Osteoblast (primary cell): Measurements from ENCODE around the gene SHC1. TPM values are rescaled to one million over a fixed set of nuclear protein-coding genes. Genes with fewer than 3 reads are reported as not detected.
"Not testable (repeated sequence)": the region's sequence is repeated elsewhere in the genome, so short reads cannot be mapped to it uniquely, and the experiment has no call there.

Experiments used
- DNase-seq: peaks from one replicate; pipeline ENCODE4 v3.0.0; 2011; ENCODE audit warnings: low spot score, mixed read lengths; ENCODE audit not compliant: insufficient read length; ENCODE audit errors: missing footprints
- H2AFZ ChIP-seq: 2 replicates; pipeline ENCODE4 v1.6.0; 2011; ENCODE audit warnings: mild to moderate bottlenecking, low read length
- H3K27ac ChIP-seq: 2 replicates; pipeline ENCODE4 v1.5.1; 2011; ENCODE audit warnings: mild to moderate bottlenecking, low read depth, low read length, moderate library complexity
- H3K27me3 ChIP-seq: 2 replicates; pipeline ENCODE4 v1.6.0; 2012; ENCODE audit warnings: mild to moderate bottlenecking, control low read depth, inconsistent platforms, low read length, moderate library complexity; ENCODE audit not compliant: insufficient read depth
- H3K36me3 ChIP-seq: 2 replicates; pipeline ENCODE4 v1.5.1; 2011; ENCODE audit warnings: mild to moderate bottlenecking, low read length, control low read depth, moderate library complexity; ENCODE audit not compliant: insufficient read depth
- H3K4me1 ChIP-seq: 2 replicates; pipeline ENCODE4 v1.5.1; 2011; ENCODE audit warnings: mild to moderate bottlenecking, low read length, control low read depth, moderate library complexity; ENCODE audit not compliant: insufficient read depth
- H3K4me2 ChIP-seq: 2 replicates; pipeline ENCODE4 v1.6.0; 2011; ENCODE audit warnings: mild to moderate bottlenecking, low read length; ENCODE audit not compliant: insufficient read depth
- H3K4me3 ChIP-seq: fragments of 200-600 bp; sonication (generic); 3 replicates; pipeline ENCODE4 v1.5.1; 2012; ENCODE audit warnings: mild to moderate bottlenecking, low read length, inconsistent platforms; ENCODE audit not compliant: insufficient read depth
- H3K79me2 ChIP-seq: 2 replicates; pipeline ENCODE4 v1.6.0; 2012; ENCODE audit warnings: mild to moderate bottlenecking, low read length, control low read depth, inconsistent platforms; ENCODE audit not compliant: insufficient read depth
- H3K9me3 ChIP-seq: 2 replicates; pipeline ENCODE4 v1.5.1; 2011; ENCODE audit warnings: low read depth, low read length, control low read depth
- H4K20me1 ChIP-seq: 2 replicates; pipeline ENCODE4 v1.6.0; 2012; ENCODE audit warnings: mild to moderate bottlenecking, low read length, control low read depth; ENCODE audit not compliant: insufficient read depth
- CTCF ChIP-seq: IDR thresholded peaks from 2 replicates; pipeline ENCODE4 v1.5.1; 2011; ENCODE audit warnings: mild to moderate bottlenecking, low read depth, low read length, moderate library complexity; ENCODE audit errors: extremely low read depth
- total RNA-seq: library from RNA; depleted of rRNA; stranded (reverse); fragments of >200 nt; gene quantifications from 2 replicates; pipeline ENCODE4 v1.2.3, GENCODE V29; 2012

Gene SHC1
- total RNA-seq, 1 donor, result 230 TPM

GRCh38 chr1:154988058-154988954 is 17.8 kb upstream of the SHC1 start:
- H3K27ac ChIP-seq, result no peak overlapping the region
- peaks cover 32% of the 10 kb centered on the region for H3K36me3 ChIP-seq
- H3K4me3 ChIP-seq, result no peak overlapping the region
- no peak for TF ChIP-seq CTCF
- H2AFZ ChIP-seq, result no peak overlapping the region
- DNase-seq, result peak; percentile 38
- H3K9me3 ChIP-seq, result no peaks in the 10 kb centered on the region
- H3K4me2 ChIP-seq, result no peak overlapping the region
- H3K4me1 ChIP-seq, result peaks cover 10% of the 10 kb centered on the region
- no peaks in the 10 kb centered on the region for H3K27me3 ChIP-seq
- peaks cover 43% of the 10 kb centered on the region for H3K79me2 ChIP-seq
- no peaks in the 10 kb centered on the region for H4K20me1 ChIP-seq

GRCh38 chr1:154987326-154987725 is 16.8 kb upstream of the SHC1 start:
- H3K9me3 ChIP-seq, result no peaks in the 10 kb centered on the region
- TF ChIP-seq CTCF, result no peak
- no peak overlapping the region for H3K4me3 ChIP-seq
- no peaks in the 10 kb centered on the region for H3K27me3 ChIP-seq
- H3K79me2 ChIP-seq, result peaks cover 47% of the 10 kb centered on the region
- H2AFZ ChIP-seq, result no peak overlapping the region
- no peak for DNase-seq
- peaks cover 15% of the 10 kb centered on the region for H3K4me1 ChIP-seq
- no peak overlapping the region for H3K27ac ChIP-seq
- no peak overlapping the region for H3K4me2 ChIP-seq
- no peaks in the 10 kb centered on the region for H4K20me1 ChIP-seq
- H3K36me3 ChIP-seq, result peaks cover 32% of the 10 kb centered on the region

GRCh38 chr1:154986736-154987135 is 16.2 kb upstream of the SHC1 start:
- not testable (repeated sequence) for H3K4me2 ChIP-seq, DNase-seq, H3K4me3 ChIP-seq, H2AFZ ChIP-seq, H3K27me3 ChIP-seq, H4K20me1 ChIP-seq, H3K27ac ChIP-seq, H3K9me3 ChIP-seq
- Histone ChIP-seq H3K79me2 (peaks cover 47% of the 10 kb centered on the region), H3K4me1 (peaks cover 16% of the 10 kb centered on the region), H3K36me3 (peaks cover 32% of the 10 kb centered on the region)

DNA sequence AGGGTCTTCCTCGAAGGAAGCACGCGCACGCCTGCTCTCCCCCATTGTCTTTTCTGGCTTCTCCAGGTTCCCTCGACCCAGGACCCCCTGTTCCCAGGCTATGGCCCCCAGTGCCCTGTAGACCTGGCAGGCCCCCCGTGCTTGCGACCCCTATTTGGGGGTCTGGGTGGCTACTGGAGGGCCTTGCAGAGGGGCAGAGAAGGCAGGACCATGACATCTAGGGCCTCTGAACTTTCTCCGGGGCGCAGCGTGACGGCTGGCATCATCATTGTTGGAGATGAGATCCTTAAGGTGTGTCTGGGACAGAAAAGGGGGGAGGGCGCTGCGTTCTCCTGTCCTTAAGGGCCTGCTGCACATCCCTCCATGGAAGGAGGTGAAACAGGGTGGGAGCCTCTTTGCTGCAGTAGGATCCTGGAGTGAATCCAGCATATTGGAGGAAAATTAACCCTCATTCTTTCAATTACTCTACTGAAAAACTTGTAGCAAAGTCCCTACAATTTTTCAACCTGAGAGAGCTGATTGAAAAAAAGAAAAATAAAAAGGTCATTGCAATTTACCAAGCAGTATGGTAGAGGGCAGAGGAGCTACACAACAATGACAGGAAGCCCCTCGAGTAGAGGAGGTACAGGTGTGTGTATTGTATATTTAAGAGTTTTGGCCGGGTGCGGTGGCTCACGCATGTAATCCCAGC is 13.4 kb upstream of the SHC1 start:
- Histone ChIP-seq H3K36me3 (peaks cover 15% of the 10 kb centered on the region), H2AFZ (peak overlapping the region; percentile 90), H3K4me3 (peak overlapping the region; percentile 89), H3K4me2 (peak overlapping the region; percentile 97), H4K20me1 (no peaks in the 10 kb centered on the region), H3K27me3 (no peaks in the 10 kb centered on the region), H3K4me1 (peaks cover 16% of the 10 kb centered on the region), H3K79me2 (peaks cover 43% of the 10 kb centered on the region), H3K9me3 (no peaks in the 10 kb centered on the region), H3K27ac (peak overlapping the region; percentile 72)
- peak; percentile 37 for DNase-seq
- no peak for TF ChIP-seq CTCF
